Skeletal muscle cell (primary cell): ENCODE data around the gene ZRANB2.

ENCODE experiments used
- DNase-seq: peaks from one replicate; pipeline ENCODE4 v3.0.0-alpha.2; 2010; ENCODE audit warnings: low read depth
- H3K4me3 ChIP-seq: 2 replicates; pipeline ENCODE4 v1.5.1; 2011; ENCODE audit warnings: low read depth, mild to moderate bottlenecking, control low read depth, low read length, moderate library complexity

Gene ZRANB2

GRCh38 chr1:71037066-71037465 lies 43.8 kb downstream of the ZRANB2 start:
- DNase-seq: no peak

GRCh38 chr1:71033136-71033535 lies 47.7 kb downstream of the ZRANB2 start:
- DNase-seq: no peak
- H3K4me3 ChIP-seq: no peak overlapping the region

More at GRCh38 chr1:71037066-71037465, 43.8 kb downstream of the ZRANB2 start:
- H3K4me3 ChIP-seq: no peak overlapping the region

- no peak overlapping the region for H3K4me3 ChIP-seq
- DNase-seq: no peak
Measured at GRCh38 chr1:71031426-71031825, 49.4 kb downstream of the ZRANB2 start.

- no peak for DNase-seq
- H3K4me3 ChIP-seq: no peak overlapping the region
Measured at GRCh38 chr1:71030026-71030425, 50.8 kb downstream of the ZRANB2 start.

GRCh38 chr1:71028981-71029380 lies 51.9 kb downstream of the ZRANB2 start:
- DNase-seq: no peak
- no peak overlapping the region for H3K4me3 ChIP-seq

GRCh38 chr1:71027991-71028390 lies 52.8 kb downstream of the ZRANB2 start:
- no peak overlapping the region for H3K4me3 ChIP-seq
- DNase-seq: no peak

GRCh38 chr1:71026093-71026492 lies 54.7 kb downstream of the ZRANB2 start:
- H3K4me3 ChIP-seq: no peak overlapping the region
- no peak for DNase-seq

- DNase-seq: no peak
- no peak overlapping the region for H3K4me3 ChIP-seq
Measured at GRCh38 chr1:71023515-71023914, 57.3 kb downstream of the ZRANB2 start.

GRCh38 chr1:71019233-71019969 lies 61.4 kb downstream of the ZRANB2 start:
- no peak for DNase-seq
- no peak overlapping the region for H3K4me3 ChIP-seq

- no peak for DNase-seq
- H3K4me3 ChIP-seq: no peak overlapping the region
Measured at GRCh38 chr1:71018791-71019190, 62.0 kb downstream of the ZRANB2 start.

- no peak for DNase-seq
- no peak overlapping the region for H3K4me3 ChIP-seq
Measured at GRCh38 chr1:71015745-71016144, 65.1 kb downstream of the ZRANB2 start.

GRCh38 chr1:71014178-71014579 lies 66.7 kb downstream of the ZRANB2 start:
- no peak for DNase-seq
- H3K4me3 ChIP-seq: no peak overlapping the region
